Left ventricle myocardium superior (tissue), 1 donor: ENCODE measurements around the gene UCN. TPM values are rescaled to one million over a fixed set of nuclear protein-coding genes. Genes with fewer than 3 reads are reported as not detected.
A peak's percentile ranks its signal among the peaks of the same experiment; 100 is the strongest.
"Not testable (repeated sequence)": the region's sequence is repeated elsewhere in the genome, so short reads cannot be mapped to it uniquely, and the experiment has no call there.

Source experiments
- ATAC-seq: fragments of 200-7000 bp; cut with Tn5 transposase; one replicate; pipeline ENCODE4 v1.9.1; 2020; ENCODE audit warnings: mild to moderate bottlenecking, moderate library complexity
- DNase-seq: peaks from one replicate; pipeline ENCODE4 v3.0.0-alpha.2; 2020
- intact Hi-C: fragments of 100-400 bp; cut with micrococcal nuclease; formaldehyde crosslinking; loops from one replicate; pipeline ENCODE4 v1.11.0; 2022
- total RNA-seq: library from RNA; stranded (reverse); fragmentation: NEBNext Ultra II Directional; extraction: Animal tissue kit (Norgen Biotek cat#: 25700); gene quantifications from one replicate; pipeline ENCODE4 v1.2.1, GENCODE V29; 2021
- donor health status: DM: no; HTN: yes; CAD: no; lungs with severe emphysema.

Gene UCN
- total RNA-seq, 1 donor from 2014 or later = 0.55 TPM

DNA sequence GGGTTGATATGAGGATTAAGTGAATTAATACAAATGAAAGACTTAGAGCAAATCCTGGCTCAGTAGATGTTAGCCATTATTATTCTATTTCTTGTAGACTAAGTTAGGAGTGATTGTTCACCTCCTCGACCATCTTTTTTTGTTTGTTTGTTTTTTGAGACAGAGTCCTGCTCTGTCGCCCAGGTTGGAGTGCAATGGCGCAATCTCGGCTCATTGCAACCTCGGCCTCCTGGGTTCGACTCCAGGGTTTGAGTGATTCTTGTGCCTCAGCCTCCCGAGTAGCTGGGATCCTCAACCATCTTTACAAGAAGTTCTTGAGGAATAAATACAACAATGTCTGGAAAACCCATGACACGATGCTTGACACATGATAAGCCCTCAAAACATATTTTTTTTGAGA lies 13.3 kb downstream of the UCN start:
- ATAC-seq (no peak), DNase-seq (no peak)
- intact Hi-C loops = no loop called here

DNA sequence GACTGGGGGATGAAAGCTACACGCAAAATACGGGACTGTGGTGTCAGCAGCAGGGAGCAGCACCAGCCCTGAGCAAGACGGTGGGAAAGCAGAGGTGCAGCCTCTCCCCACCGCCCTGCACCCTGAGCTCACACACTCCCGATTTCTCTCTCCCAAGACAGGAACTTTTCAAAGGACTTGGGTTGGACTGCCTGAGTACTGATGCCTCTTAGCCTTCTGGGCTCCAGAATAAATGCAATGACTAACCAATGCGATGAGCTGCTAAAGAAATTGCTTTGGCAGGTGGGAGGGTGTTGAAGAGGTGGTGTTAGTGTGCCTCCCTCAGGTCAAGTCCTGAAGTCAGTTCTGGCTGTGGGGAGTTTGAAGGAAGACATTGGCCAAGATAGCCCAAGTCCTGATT lies 16.4 kb downstream of the UCN start:
- ATAC-seq = peak; percentile 27
- no peak for DNase-seq
- intact Hi-C loops = no loop called here

GRCh38 chr2:27290549-27290948 lies 17.7 kb downstream of the UCN start:
- no peak for DNase-seq
- intact Hi-C loops = no loop called here
- ATAC-seq = no peak

DNA sequence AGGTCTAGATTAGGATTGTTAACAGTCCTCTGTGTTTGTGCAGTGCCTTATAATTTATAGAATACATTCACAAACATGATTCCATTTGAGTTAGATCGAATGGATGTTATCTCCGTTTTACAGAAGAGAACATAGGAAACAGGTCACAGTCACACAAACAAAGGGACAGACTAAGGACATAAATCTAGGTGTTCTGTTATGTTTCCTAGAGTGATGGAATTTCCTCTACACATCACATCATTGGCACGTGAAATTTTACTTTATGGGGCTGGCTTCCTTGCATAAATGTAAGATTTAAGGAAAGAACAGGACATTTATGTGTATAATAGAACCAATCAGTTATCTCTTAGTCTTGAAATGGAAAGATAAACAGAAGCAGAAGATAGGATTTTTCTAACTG lies 19.6 kb downstream of the UCN start:
- intact Hi-C loops = loop anchor here (10.0 kb wide), 1 partner anchor 194 kb away; no protein-coding TSS in a partner anchor
- DNase-seq (no peak), ATAC-seq (no peak)

DNA sequence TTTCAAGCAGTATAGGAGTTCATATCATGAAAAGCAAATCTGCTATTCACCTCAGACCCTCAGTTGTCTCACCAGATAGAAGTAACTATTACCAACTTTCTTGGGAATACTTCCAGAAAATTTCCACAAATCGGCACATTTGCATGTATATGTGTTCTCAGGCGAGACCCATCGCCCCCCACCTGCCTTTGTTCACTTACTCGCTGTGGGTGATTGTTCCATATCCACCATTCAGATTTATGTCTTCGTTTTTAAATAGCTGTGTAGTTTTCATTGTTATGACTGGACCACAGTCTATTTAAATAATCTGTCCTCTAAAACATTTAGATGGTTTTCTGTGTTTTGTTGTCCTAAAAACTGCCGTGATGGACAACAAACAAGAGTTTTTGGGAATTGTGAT lies 22.8 kb downstream of the UCN start:
- DNase-seq (no peak), ATAC-seq (no peak)
- intact Hi-C loops = loop anchor here (10.0 kb wide), 1 partner anchor 191 kb away; no protein-coding TSS in a partner anchor

GRCh38 chr2:27284996-27285395 lies 23.2 kb downstream of the UCN start:
- intact Hi-C loops = loop anchor here (10.0 kb wide), 1 partner anchor 190 kb away; no protein-coding TSS in a partner anchor
- no peak for ATAC-seq

GRCh38 chr2:27282892-27283291 lies 25.4 kb downstream of the UCN start:
- DNase-seq (peak; percentile 51), ATAC-seq (peak; percentile 73)
- intact Hi-C loops = loop anchor here (10.0 kb wide), 1 partner anchor 188 kb away; no protein-coding TSS in a partner anchor

More at GRCh38 chr2:27284996-27285395, 23.2 kb downstream of the UCN start:
- no peak for DNase-seq

- DNase-seq = peak; percentile 59
- ATAC-seq = peak; percentile 87
- intact Hi-C loops = loop anchor here (10.0 kb wide), 1 partner anchor 187 kb away; no protein-coding TSS in a partner anchor
Measured at GRCh38 chr2:27281855-27282559, 26.2 kb downstream of the UCN start, which contains the start of gene TRIM54. Gene TRIM54 (plus strand): TSS chr2:27282429. CDS start chr2:27282732, 303 bp downstream.

- intact Hi-C loops = loop anchor here (10.0 kb wide), 1 partner anchor 187 kb away; no protein-coding TSS in a partner anchor
- ATAC-seq = peak; percentile 52
- DNase-seq = no peak
Measured at GRCh38 chr2:27281442-27281841, 26.8 kb downstream of the UCN start.

- intact Hi-C loops = loop anchor here (10.0 kb wide), 1 partner anchor 186 kb away; no protein-coding TSS in a partner anchor
- DNase-seq (no peak), ATAC-seq (no peak)
Measured at GRCh38 chr2:27280826-27281225, 27.4 kb downstream of the UCN start.

- intact Hi-C loops = no loop called here
- DNase-seq (no peak), ATAC-seq (no peak)
Measured at GRCh38 chr2:27278010-27278409, 30.2 kb downstream of the UCN start.

DNA sequence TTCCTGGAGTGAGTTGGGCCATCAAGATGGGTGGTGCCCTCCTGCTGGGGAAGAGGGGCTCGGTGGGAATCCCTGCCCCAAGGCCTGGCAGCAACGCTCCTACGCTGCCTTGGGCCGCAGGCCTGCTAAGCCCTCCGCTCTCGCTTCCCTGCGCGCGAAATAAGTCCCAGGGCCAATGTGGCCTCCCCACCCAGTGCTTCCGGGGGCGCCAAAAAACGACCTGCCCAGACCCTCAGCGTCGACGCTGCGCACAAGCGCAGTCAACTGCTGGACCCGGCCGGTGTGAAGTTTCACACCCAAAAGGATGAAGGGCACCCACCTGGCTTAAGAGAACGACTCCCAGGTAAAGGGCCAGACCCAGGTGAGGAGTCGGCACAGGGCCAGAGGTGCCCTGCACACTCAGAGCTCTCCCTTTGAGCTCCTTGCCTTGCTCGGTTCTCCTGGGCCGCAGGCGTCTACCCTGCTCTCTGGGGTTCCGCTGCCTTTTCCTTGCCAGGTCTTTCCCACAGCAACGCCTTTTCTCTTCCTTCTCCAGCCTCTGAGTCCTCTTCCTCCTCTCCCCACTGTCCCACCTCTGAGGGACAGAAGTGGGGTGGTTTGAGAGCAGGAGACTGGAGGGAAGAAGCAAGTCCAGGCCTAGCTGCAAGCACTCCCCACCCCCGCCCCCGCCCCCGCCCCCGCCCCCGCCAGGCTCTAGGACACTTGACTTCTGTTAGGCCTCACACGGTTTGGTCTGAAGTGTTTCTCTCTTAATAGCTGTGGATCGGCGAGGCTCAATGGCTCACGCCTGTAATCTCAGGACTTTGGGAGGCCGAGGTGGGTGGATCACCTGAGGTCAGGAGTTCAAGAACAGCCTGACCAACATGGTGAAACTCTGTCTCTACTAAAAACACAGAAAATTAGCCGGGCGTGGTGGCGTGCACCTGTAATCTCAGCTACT lies 32.8 kb downstream of the UCN start, which contains the start of gene DNAJC5G:
Gene DNAJC5G (plus strand): TSS at position 223 of the 940 bp plus-strand sequence. CDS start 1,296 bp downstream, outside the sequence.
- DNase-seq (no peak), ATAC-seq (no peak)
- intact Hi-C loops = no loop called here

GRCh38 chr2:27272537-27273522 lies 35.4 kb downstream of the UCN start:
- DNase-seq, intact Hi-C loops: not testable (repeated sequence)
- peak; percentile 14 for ATAC-seq

DNA sequence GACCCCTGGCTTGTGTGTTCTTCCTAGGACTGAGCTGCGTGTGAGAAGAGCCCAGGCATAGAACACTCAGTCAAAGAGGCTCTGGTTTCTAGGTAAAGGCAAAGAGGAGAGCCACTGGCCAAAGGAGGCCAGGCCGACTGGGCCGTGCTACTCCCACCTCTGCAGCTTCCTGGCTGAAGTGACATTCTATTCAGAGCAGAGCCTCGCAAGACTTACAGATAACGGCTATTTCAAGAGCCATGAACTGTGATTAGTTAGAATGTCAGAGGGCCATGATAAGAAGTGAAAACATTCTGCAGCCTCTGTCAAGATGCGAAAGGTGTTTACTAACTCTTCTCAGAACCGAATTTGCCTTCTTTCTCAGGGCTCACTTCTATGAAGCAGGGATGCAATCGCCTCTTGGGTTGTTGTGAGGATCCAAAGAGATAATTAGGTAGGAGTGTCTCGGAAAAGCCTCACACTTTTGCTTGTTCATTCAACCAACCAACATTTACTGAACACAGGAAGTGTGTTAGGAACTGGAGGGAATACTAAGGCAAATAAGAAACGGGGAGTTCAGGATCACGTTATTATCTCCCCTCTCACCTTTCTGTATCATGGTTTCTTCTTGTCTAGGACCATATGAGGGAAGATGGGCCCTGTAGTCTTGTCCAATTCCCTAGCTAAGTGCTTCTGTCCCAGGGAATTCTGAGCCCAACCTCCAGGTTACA lies 36.5 kb downstream of the UCN start:
- ATAC-seq = peak; percentile 92

GRCh38 chr2:27270670-27271069 lies 37.6 kb downstream of the UCN start:
- no peak for ATAC-seq
- DNase-seq = no peak
- intact Hi-C loops = no loop called here

More for the DNA sequence above, 36.5 kb downstream of the UCN start:
- DNase-seq = peak; percentile 65
- intact Hi-C loops = no loop called here

DNA sequence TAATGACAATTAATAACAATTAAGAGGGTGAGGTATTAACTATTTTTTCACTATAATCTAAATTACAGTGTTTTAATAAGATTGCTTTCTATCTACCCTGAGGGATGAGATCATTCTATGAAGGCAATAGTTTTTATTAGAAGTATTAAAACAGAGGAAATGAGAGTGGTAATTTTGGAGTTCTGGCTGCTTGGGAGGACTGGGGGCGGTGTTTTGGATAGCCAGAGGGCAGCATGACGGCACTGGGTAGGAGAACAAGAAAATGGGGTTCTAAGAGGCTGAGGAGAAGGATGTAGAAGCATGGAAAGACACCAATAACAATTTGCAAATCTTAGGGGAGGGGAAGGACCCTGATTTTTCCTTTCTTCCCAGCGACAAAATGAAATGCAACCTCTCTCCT lies 38.1 kb downstream of the UCN start:
- intact Hi-C loops = no loop called here
- DNase-seq (no peak), ATAC-seq (no peak)

DNA sequence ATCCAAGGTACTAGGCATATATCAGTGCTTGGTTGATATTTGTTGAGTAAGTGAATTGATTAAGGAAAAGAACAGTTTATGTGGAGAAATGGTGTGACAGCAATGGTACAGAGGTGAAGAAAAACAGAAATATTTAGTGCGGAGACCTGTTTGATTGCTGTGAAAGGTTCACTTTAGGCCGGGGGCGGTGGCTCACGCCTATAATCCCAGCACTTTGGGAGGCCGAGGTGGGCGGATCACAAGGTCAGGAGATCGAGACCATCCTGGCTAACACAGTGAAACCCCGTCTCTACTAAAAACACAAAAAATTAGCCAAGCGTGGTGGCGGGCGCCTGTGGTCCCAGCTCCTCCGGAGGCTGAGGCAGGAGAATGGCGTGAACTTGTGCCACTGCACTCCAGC lies 39.9 kb downstream of the UCN start:
- intact Hi-C loops, ATAC-seq, DNase-seq: not testable (repeated sequence)

DNA sequence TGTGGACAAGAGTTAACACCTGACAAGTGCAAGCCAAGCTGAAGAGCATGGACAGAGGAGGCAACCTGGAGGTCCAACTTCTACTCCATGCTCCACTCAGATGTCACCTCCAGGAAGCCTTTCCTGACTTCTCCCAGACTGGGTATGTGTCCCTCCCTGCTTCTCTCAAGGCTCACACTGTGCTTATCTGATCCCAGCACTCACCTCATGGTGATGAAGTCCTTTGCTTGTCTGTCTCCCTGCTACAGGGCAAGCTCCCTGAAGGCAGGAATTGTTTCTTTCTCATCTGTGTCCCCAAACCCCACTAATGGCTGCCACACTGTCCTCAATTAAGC lies 42.7 kb downstream of the UCN start:
- intact Hi-C loops = no loop called here

More for the DNA sequence above, 42.7 kb downstream of the UCN start:
- ATAC-seq (no peak), DNase-seq (no peak)
